Tibial nerve (tissue), 4 donors: ENCODE results near the gene RUNX1.

Experiments
- CTCF ChIP-seq, 5 experiments: fragments of 200-600 bp in 3 of 5; fragments of 450-650 bp in 2 of 5; sonication (generic) in 3 of 5; IDR thresholded peaks; one replicate each; pipeline ENCODE4 v1.5.1; 2016 to 2019; ENCODE audit warnings: antibody characterized with exemption in 5 of 5, mild to moderate bottlenecking in 3 of 5, moderate library complexity in 2 of 5
- EP300 ChIP-seq, 2 donors: sonication (generic); formaldehyde crosslinking; IDR thresholded peaks; one replicate each; pipeline ENCODE4 v1.6.1; 2017; ENCODE audit warnings: antibody characterized with exemption in 2 of 2, mild to moderate bottlenecking in 1 of 2
- POLR2A ChIP-seq, 2 donors: fragments of 450-650 bp; IDR thresholded peaks; one replicate each; pipeline ENCODE4 v1.6.1; 2017; ENCODE audit warnings: antibody characterized with exemption in 2 of 2, mild to moderate bottlenecking in 2 of 2, moderate library complexity in 2 of 2

GRCh38 chr21:34864370-34865149, 184.5 kb downstream of the RUNX1 start:
- no peak for TF ChIP-seq CTCF (IDR thresholded peaks at IDR 0.05)
- no peak for TF ChIP-seq EP300 (IDR thresholded peaks at IDR 0.05)
- no peak for TF ChIP-seq POLR2A (IDR thresholded peaks at IDR 0.05)
